Stimulated activated CD4-positive, alpha-beta T cell treated with anti-CD3 and anti-CD28 coated beads, Interleukin-12 subunit alpha, Interleukin-12 subunit beta, amount 100 ng/mL, for 4 hours (primary cell): ENCODE results near the gene MED31.
"Not testable (repeated sequence)": the region's sequence is repeated elsewhere in the genome, so short reads cannot be mapped to it uniquely, and the experiment has no call there.

Experiments used
- DNase-seq: peaks from one replicate; pipeline ENCODE4 v3.0.0-alpha.2; 2020

Gene MED31

DNA sequence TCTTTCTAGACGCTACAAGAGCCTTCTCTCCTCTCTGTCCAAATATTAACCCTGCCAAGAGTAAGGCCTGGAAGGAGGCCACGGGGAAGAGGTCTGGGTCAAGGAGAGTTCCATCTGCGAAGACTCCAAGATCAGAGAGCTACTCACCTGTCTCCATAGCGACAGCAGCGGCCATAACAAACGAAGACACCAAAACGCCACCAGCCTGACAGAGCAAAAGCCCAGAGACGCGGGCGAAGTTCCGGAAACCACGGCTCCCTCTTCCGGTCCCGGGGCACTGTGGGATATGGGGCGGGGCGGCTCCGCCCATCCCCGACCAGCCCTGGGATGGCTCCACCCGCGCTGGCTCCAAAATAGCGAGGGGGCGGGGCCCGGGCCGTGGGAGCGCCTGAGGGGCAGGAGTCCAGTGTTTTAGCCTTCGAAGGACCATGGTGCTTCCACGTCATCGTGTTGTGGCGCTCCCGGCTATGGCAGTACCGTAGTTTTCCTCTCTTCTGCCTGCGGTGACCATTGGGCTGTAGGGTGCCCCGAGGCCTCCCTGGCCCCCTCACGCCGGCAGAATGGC is at the start of gene MED31, which contains the start of gene C17orf100:
MED31 (minus strand) TSS at position 252 of the 565 bp plus-strand sequence; CDS start at position 175, 77 bp downstream.
C17orf100 (plus strand) TSS at position 409 of the 565 bp plus-strand sequence; CDS start at position 561, 152 bp downstream.
- peak; percentile 93 for DNase-seq

- no peak for DNase-seq
These were observed 49.5 kb upstream of the MED31 start for GRCh38 chr17:6700948-6701307.

GRCh38 chr17:6699997-6700947 is 48.9 kb upstream of the MED31 start:
- no peak for DNase-seq

DNA sequence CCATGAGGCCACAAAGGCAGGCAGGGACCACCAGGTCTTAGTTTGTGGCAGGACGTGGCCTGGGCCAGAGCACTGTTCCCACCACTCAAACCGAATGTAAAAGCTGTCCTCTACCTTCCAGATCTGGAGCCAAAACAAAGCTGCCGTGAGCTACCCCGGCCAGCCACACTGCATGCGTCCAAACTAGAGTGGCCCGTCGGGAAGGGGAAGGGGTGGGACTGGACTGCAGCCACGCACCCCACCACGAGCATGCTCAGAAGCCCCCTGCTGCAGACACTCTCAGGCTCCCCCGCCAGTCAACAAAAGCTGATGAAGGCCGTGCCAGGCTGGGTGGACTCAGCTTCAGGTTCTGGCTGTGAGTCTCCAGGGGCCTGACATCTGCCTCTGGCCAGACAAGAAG is 46.6 kb upstream of the MED31 start:
- DNase-seq, result no peak

DNA sequence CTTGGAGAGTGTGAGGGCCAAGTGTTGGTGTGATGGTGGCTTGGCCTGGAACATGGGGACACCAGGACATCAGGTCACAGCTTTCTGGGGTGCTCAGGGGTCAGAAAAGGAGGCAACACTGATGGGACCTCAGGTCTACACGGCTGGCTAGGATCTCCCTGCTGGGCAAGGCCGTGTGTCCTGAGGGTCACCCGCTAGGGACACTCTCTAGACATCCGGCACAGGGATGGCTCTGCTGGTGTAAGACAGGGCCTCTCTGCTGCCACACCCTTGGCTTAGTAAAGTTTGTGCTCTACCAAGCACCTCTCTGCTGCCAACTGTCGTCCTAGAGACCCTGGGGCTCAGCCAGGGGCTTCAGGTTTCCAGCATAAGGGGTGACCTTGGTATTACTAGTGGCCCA is 45.5 kb upstream of the MED31 start:
- no peak for DNase-seq

- no peak for DNase-seq
These were observed 44.2 kb upstream of the MED31 start for GRCh38 chr17:6695565-6695964.

- DNase-seq, result no peak
These were observed 43.6 kb upstream of the MED31 start for GRCh38 chr17:6695051-6695450.

GRCh38 chr17:6691958-6692357 is 40.6 kb upstream of the MED31 start:
- not testable (repeated sequence) for DNase-seq

- DNase-seq, result no peak
These were observed 40.1 kb upstream of the MED31 start for GRCh38 chr17:6691546-6691945.

GRCh38 chr17:6690641-6691040 is 39.2 kb upstream of the MED31 start:
- no peak for DNase-seq

DNA sequence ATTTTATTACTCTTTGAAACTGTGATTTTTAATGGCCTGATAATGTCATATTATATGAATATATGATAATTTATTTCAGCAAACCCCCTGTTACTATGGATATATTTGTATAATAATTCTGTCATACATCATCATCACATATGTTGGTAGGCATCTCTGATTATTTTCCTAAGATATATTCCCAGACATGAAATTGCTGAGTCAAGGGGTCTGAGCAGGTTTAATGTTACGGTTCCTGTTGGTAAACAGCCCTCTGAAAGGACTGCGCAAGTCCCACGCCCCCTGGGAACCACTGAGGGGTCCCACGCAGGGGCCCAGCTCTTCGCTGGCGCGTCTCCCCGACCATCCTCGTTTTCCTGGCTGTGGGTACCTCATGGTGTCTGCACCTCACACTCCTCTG is 37.5 kb upstream of the MED31 start:
- no peak for DNase-seq

- no peak for DNase-seq
These were observed 34.6 kb upstream of the MED31 start for GRCh38 chr17:6686026-6686425.

- DNase-seq, result no peak
These were observed 33.7 kb upstream of the MED31 start for GRCh38 chr17:6684881-6685767.

- no peak for DNase-seq
These were observed 33.0 kb upstream of the MED31 start for GRCh38 chr17:6684460-6684783.

GRCh38 chr17:6683730-6684459 is 32.5 kb upstream of the MED31 start:
- no peak for DNase-seq

- DNase-seq, result no peak
These were observed 31.8 kb upstream of the MED31 start for GRCh38 chr17:6683081-6683684.

- no peak for DNase-seq
These were observed 30.9 kb upstream of the MED31 start for GRCh38 chr17:6682339-6682738.

- no peak for DNase-seq
These were observed 30.3 kb upstream of the MED31 start for GRCh38 chr17:6681671-6682070.

- no peak for DNase-seq
These were observed 29.8 kb upstream of the MED31 start for GRCh38 chr17:6681176-6681575.

DNA sequence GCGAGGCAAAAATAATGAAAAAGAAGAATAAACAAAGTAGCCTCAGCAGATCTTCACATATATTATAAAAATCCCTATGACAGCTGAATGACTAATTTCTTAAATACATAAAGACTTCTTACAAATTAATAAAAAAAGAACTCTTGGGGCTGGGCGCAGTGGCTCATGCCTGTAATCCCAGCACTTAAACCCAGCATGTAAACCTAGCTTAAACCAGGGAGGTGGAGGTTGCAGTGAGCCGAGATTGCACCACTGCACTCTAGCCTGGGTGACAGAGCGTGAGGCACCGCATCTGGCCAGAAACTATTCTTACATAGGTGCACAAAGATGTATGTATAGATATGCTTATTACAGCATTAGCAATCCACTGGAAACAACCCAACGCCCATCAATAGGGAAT is 27.8 kb upstream of the MED31 start:
- no peak for DNase-seq

GRCh38 chr17:6677946-6678345 is 26.5 kb upstream of the MED31 start:
- no peak for DNase-seq

DNA sequence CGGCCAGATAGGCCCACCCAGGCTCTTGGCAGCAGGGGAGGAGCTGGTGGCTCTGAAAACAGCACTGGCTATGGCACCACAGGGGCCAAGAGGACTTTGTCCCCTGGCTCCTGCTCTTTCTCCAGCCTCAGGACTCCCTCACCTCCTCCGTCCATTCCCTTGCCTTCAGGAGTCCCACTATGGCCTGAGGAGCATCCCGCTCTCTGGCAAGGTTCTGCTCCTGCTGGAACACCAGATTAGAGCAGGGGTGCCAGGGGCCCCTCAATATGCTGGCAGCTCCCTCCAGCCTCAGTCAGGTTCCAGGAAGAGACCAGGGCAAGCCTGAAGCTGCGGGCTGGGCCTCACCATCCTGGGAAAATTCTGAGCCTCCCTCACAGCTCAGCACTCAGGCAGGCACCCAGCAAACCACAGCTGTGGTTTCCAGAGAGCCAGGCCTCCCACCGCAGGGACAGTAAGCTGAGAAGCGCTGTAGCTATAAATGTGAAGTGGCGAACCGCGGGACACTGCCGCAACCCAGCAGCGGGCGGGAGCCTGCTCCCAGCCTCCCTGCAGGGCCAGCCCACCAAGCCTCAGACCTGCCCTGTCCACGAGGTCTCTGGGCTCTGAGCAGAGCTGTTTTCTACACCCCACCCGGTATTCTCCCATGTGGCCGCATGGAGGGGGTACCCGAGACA is 25.9 kb upstream of the MED31 start:
- DNase-seq, result no peak
